T follicular helper cell (primary cell): ENCODE measurements around the gene VAV2.
"Not testable (repeated sequence)": the region's sequence is repeated elsewhere in the genome, so short reads cannot be mapped to it uniquely, and the experiment has no call there.

Experiments used
- DNase-seq: peaks from one replicate; pipeline ENCODE4 v3.0.0-alpha.2; 2020; ENCODE audit warnings: low read depth

The VAV2 gene

GRCh38 chr9:133938086-133938485 is 54.0 kb downstream of the VAV2 start:
- DNase-seq, result no peak

GRCh38 chr9:133937120-133937519 is 55.0 kb downstream of the VAV2 start:
- no peak for DNase-seq

- no peak for DNase-seq
Observed at GRCh38 chr9:133935328-133936005, 56.7 kb downstream of the VAV2 start.

- DNase-seq, result no peak
Observed at GRCh38 chr9:133934482-133935232, 57.5 kb downstream of the VAV2 start.

DNA sequence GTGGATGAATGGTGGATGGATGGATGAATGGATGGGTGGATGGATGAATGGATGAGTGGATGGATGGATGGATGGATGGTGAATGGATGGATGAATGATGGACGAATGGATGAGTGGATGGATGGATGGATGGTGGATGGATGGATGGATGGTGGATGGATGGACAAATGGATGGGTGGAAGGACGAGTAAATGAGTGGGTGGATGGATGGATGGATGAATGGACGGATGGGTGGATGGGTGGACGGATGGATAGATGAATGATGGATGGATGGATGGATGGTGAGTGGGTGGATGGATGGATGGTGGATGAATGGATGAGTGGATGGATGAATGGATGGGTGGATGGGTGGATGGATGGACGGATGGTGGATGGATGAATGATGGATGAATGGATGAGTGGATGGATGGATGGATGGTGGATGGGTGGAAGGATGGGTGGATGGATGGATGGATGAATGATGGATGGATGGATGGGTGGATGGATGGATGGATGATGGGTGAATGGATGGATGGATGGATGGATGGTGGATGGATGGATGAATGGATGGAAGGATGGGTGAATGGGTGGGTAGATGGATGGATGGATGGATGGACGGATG is 58.6 kb downstream of the VAV2 start:
- no peak for DNase-seq

DNA sequence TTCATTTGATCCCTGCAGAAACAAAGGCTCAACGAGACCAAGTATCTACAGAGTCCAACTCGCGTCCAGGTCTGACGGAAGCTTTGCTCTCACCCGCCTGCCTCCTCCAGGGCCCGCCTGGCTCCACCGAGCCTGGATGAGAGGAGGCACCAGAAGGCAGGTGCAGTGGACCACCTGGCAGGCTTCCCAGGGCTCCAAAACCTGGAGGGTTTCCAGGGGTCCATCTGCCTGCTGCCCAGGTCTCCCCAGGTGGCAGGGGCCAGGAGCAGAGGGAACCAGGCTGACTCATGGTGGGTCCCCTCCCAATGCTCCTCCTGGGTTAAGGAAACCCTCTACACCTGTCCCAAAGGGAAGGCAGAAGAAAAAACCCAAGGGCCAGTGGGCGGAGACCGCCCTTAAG is 59.5 kb downstream of the VAV2 start:
- no peak for DNase-seq

DNA sequence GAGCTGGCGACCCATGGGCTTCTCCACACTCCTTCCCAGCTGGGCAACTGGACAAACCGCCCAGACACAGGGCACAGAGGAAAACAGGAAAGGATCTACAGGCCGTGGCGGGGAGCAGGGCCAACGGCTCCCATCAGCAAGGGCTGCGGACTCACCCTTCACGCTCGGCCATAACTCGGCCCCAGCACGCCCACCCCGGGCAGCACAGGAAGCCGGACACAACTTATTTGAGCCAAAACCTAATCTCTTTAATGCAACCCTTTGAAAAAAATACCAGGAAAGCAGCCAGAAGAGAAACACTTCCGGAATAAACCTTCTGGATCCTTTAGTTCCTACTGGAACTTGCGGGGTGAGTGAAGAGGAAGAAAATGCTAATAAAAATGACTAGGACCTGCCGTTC is 59.9 kb downstream of the VAV2 start:
- DNase-seq, result no peak

GRCh38 chr9:133930682-133931485 is 61.2 kb downstream of the VAV2 start:
- DNase-seq, result no peak

GRCh38 chr9:133930046-133930681 is 62.0 kb downstream of the VAV2 start:
- no peak for DNase-seq

DNA sequence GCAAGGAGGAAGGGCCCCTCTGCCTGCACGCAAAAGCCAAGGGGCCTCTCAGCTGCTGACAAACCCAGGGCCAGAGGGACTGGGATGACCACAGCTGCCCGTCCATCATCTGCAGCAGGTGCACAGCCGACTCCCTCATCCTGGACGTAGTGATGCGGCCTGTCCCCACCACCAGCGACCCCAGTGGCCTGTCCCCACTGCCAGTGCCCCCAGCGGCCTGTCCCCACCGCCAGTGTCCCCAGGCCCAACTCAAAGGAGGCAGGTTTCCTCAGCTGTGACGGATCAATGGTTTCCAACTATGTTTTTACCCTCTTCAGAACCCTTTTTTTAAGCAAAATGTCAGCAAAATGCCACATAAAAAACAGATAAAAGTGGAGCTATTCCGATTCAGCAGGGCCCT is 62.5 kb downstream of the VAV2 start:
- DNase-seq, result no peak

- DNase-seq, result no peak
Observed at GRCh38 chr9:133928248-133928764, 63.8 kb downstream of the VAV2 start.

DNA sequence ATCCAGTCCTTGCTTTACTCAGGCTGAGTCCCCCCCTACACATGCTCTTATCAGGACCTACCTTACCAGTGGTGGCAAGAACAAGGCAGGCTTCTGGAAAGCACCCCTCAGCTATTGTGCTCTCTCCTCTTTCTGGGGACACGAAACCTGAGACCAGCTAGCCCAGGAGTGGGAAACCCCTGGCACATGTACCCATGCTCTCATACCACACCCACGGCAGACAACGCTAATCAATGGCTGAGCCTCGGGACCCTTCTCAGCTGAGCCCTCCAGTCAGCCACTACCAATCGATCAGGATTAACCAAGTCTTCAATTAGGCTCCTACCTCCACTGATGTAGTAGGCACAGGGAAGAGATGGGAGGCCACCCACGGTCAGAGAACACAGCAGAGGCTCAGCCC is 65.1 kb downstream of the VAV2 start:
- DNase-seq, result no peak

- DNase-seq, result no peak
Observed at GRCh38 chr9:133926165-133926856, 65.8 kb downstream of the VAV2 start.

- DNase-seq, result no peak
Observed at GRCh38 chr9:133924453-133924852, 67.7 kb downstream of the VAV2 start.

DNA sequence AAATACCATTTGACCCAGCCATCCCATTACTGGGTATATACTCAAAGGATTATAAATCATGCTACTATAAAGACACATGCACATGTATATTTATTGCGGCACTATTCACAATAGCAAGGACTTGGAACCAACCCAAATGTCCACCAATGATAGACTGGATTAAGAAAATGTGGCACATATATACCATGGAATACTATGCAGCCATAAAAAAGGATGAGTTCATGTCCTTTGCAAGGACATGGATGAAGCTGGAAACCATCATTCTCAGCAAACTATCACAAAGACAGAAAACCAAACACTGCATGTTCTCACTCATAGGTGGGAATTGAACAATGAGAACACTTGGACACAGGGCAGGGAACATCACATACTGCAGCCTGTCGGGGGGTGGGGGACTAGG is 68.5 kb downstream of the VAV2 start:
- not testable (repeated sequence) for DNase-seq

- DNase-seq, result no peak
Observed at GRCh38 chr9:133921866-133922265, 70.3 kb downstream of the VAV2 start.

DNA sequence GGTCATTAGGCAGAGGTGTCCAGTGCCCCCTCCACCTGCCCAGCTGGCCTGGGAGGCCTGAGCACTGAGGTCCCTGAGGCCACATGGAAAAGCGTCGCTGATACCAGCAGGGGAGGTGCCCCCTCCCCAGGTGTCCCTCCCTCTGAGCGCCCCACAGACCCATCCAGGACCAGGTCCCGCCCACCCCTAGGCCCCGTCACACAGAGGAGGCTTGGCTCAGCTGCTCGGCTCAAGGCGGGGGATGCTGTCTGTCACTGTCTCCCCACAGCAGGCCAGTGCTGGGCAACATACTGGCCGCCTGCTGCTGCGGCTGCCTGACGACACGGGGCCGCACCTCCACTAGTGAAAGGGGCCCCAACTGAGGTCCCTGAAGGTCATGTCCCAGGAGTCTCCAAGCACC is 71.7 kb downstream of the VAV2 start:
- DNase-seq, result no peak

DNA sequence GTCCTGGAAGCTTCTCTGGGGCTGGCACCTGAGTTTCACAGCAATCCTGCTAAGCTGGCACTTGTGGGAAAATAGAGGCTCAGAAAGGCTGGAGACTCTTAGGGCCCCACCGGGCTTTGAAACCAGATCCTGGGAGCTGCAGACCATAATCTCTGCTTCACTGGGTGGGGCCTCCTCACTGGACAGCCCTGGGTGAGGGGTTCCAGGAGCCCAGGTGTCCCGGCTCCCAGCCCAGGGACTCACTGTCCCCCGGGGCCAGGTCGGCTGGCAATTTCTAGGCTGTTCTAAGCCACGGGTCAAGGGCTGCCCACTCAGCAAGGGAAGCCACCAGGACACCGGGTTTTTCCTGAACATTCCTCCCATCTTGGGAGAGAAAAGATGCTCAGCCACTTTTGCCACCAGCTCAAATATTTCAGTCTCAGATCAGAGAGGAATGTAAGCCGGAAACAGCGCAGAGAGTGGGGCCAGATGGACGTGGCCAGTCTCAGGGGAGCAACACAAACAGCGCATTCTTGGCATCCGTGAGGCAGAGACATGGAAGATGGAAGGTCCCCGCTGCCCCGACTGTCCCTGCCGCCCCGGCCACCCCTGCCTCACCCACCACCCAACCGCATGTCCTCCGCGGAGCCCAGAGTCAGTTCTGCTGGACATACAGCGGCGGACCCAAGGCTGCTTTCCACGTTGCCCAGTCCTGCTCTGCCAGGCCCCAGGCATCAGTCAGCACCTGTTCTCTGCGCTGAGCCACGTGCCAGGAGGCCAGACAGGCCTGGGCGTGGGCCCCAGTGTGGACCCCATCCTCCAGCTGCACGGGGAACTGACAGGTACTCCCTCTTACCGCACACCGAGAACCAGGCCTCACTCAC is 72.6 kb downstream of the VAV2 start:
- no peak for DNase-seq

DNA sequence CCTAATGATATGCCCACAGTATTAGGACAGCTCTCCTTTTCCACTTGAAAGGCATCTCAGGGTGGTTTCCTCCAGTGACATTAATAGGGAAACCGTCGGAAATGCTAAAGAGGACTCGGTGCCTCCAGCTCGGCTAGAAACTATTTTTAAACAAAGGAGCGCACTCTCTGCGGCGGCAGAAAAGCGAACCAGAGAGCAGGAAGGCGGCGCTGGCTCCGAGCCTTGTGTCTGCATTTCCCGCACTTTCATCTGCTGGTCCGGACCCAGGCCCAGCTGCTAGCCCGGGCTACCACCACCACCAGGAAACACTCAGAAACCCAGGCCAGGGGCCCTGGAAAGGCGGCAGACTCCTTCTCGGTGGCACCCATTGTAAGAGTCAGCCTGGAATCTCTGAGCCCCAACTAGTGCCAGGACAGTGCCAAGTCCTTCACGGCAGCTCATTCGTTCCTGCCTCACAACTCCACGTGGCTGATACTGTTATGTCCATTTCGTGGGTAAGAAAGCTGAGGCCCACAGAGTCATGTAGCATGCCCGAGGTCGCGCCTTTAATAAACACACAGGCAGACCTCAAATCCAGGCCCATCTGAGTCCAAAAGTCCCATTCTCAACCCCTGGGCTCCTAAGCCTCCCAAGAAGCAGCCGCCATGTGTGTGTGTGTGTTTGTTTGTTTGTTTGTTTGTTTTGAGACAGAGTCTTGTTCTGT is 73.9 kb downstream of the VAV2 start:
- no peak for DNase-seq
